Endothelial cell of umbilical vein (primary cell): ENCODE data around the gene RANGAP1. TPM values are rescaled to one million over a fixed set of nuclear protein-coding genes. Genes with fewer than 3 reads are reported as not detected.

Experiments used
- BruUV-seq: library from RNA; stranded (reverse); fragments of 400-500 nt; replicated peaks from 2 replicates; lab custom pipeline; 2021; lab: Mats Ljungman, UMichigan
- CTCF ChIA-PET: fragments of 300-600, 350-600 bp; sonication (Branson Sonifier 250); formaldehyde crosslinking; loops from one replicate; lab custom pipeline; 2021; ENCODE audit warnings: antibody characterized with exemption, inconsistent platforms; lab: Charles Lee
- POLR2A ChIA-PET: fragments of 300-600, 350-600 bp; sonication (Branson Sonifier 250); formaldehyde crosslinking; loops from one replicate; lab custom pipeline; 2021; ENCODE audit warnings: antibody characterized with exemption, inconsistent platforms; lab: Charles Lee
- DNase-seq: peaks from one replicate; pipeline ENCODE4 v3.0.0-alpha.2; 2011; ENCODE audit warnings: low read depth, low spot score
- FAIRE-seq: peaks from 2 replicates; lab custom pipeline; 2011; peaks lifted over from hg19 to GRCh38; lab: Jason Lieb, UNC
- H2AFZ ChIP-seq: 2 replicates; pipeline ENCODE4 v1.6.0; 2012; ENCODE audit warnings: low read depth, low read length, control low read depth, inconsistent platforms
- H3K27ac ChIP-seq: 2 replicates; pipeline ENCODE4 v1.5.1; 2011; ENCODE audit warnings: low read depth, mild to moderate bottlenecking, control low read depth, low read length, moderate library complexity; ENCODE audit not compliant: insufficient read depth
- H3K27me3 ChIP-seq, 2 experiments: 2 replicates each; pipeline versions ENCODE4 v1.6.0 to v1.6.1; 2011; ENCODE audit warnings: low read length in 2 of 2, mixed read lengths in 1 of 2; ENCODE audit not compliant: control insufficient read depth in 2 of 2, insufficient read depth in 2 of 2
- H3K36me3 ChIP-seq, 2 experiments: 2 replicates in 1 of 2; 3 replicates in 1 of 2; pipeline ENCODE4 v1.5.1; 2011; ENCODE audit warnings: low read length in 2 of 2, mild to moderate bottlenecking in 1 of 2, moderate library complexity in 1 of 2; ENCODE audit not compliant: control insufficient read depth in 2 of 2, insufficient read depth in 2 of 2; ENCODE audit errors: extremely low read depth in 1 of 2
- H3K4me1 ChIP-seq: 3 replicates; pipeline ENCODE4 v1.5.1; 2011; ENCODE audit warnings: mild to moderate bottlenecking, low read length; ENCODE audit not compliant: control insufficient read depth, insufficient read depth; ENCODE audit errors: extremely low read depth
- H3K4me2 ChIP-seq: 2 replicates; pipeline ENCODE4 v1.6.1; 2011; ENCODE audit warnings: low read length, control low read depth, mixed read lengths; ENCODE audit not compliant: insufficient read depth
- H3K4me3 ChIP-seq, 3 experiments: fragments of 200-600 bp in 1 of 3; sonication (generic), shearing (Covaris generic) in 1 of 3; replicated peaks in 1 of 3; 2 replicates each; pipeline ENCODE4 v1.5.1; 2011 to 2016; ENCODE audit warnings: control low read depth in 3 of 3, low read length in 3 of 3, mild to moderate bottlenecking in 2 of 3, inconsistent platforms in 1 of 3, low read depth in 1 of 3, moderate library complexity in 1 of 3; ENCODE audit not compliant: insufficient read depth in 1 of 3
- H3K79me2 ChIP-seq: 2 replicates; pipeline ENCODE4 v1.6.0; 2012; ENCODE audit warnings: low read length, inconsistent platforms; ENCODE audit not compliant: control insufficient read depth, insufficient read depth
- H3K9ac ChIP-seq: replicated peaks from 2 replicates; pipeline ENCODE3; 2011; ENCODE audit warnings: low read length, control low read depth; ENCODE audit not compliant: insufficient read depth; ENCODE audit errors: extremely low read depth
- H3K9me1 ChIP-seq: replicated peaks from 3 replicates; pipeline ENCODE4 v1.6.0; 2011; ENCODE audit warnings: mild to moderate bottlenecking, low read length; ENCODE audit not compliant: control insufficient read depth, insufficient read depth; ENCODE audit errors: extremely low read depth
- H3K9me3 ChIP-seq: replicated peaks from 2 replicates; pipeline ENCODE4 v1.5.1; 2012; ENCODE audit warnings: low read length, inconsistent platforms; ENCODE audit not compliant: control insufficient read depth, insufficient read depth
- H4K20me1 ChIP-seq: replicated peaks from 2 replicates; pipeline ENCODE3; 2011; ENCODE audit warnings: mild to moderate bottlenecking, low read length; ENCODE audit not compliant: control insufficient read depth, insufficient read depth; ENCODE audit errors: extremely low read depth
- CTCF ChIP-seq, 2 donors: IDR thresholded peaks; 1 replicate in 1 of 2; 2 replicates in 1 of 2; pipeline ENCODE4 v1.5.1; 2011; ENCODE audit warnings: low read length in 2 of 2, mild to moderate bottlenecking in 2 of 2, moderate library complexity in 2 of 2, control low read depth in 1 of 2, inconsistent platforms in 1 of 2, low read depth in 1 of 2; ENCODE audit not compliant: insufficient read depth in 1 of 2; ENCODE audit errors: extremely low read depth in 1 of 2
- EZH2 ChIP-seq: IDR thresholded peaks from 2 replicates; pipeline ENCODE4 v1.6.1; 2012; ENCODE audit warnings: borderline replicate concordance, low read depth, mild to moderate bottlenecking, moderate library complexity, low read length, inconsistent platforms; ENCODE audit not compliant: severe bottlenecking
- FOS ChIP-seq: IDR thresholded peaks from 2 replicates; pipeline ENCODE4 v1.6.1; 2011; ENCODE audit warnings: mild to moderate bottlenecking, low read length, moderate library complexity, borderline replicate concordance; ENCODE audit not compliant: insufficient read depth
- GATA2 ChIP-seq: IDR thresholded peaks from 2 replicates; pipeline ENCODE4 v1.7.0; 2011; ENCODE audit warnings: low read depth, mild to moderate bottlenecking, moderate library complexity, mixed read lengths, low read length; ENCODE audit not compliant: insufficient read length, insufficient read depth
- JUN ChIP-seq: IDR thresholded peaks from 2 replicates; pipeline ENCODE4 v1.6.1; 2011; ENCODE audit warnings: borderline replicate concordance, low read depth; ENCODE audit not compliant: insufficient read length, insufficient read depth
- MAX ChIP-seq: IDR thresholded peaks from 2 replicates; pipeline ENCODE4 v1.6.1; 2011; ENCODE audit not compliant: insufficient read depth, insufficient read length
- MYC ChIP-seq: IDR thresholded peaks from one replicate; pipeline ENCODE4 v1.6.1; 2011; ENCODE audit warnings: mild to moderate bottlenecking, low read depth, low read length
- POLR2A ChIP-seq: IDR thresholded peaks from 2 replicates; pipeline ENCODE4 v1.6.1; 2012; ENCODE audit warnings: low read depth, mild to moderate bottlenecking, control low read depth, low read length
- POLR2AphosphoS5 ChIP-seq: IDR thresholded peaks from 2 replicates; pipeline ENCODE4 v1.6.1; 2012; ENCODE audit warnings: low read depth, mild to moderate bottlenecking, control low read depth, low read length, moderate library complexity; ENCODE audit not compliant: insufficient read depth
- dilution Hi-C: fragments of 300-500 bp; cut with MboI; formaldehyde crosslinking; loops from one replicate; pipeline ENCODE4 v1.15.0; 2019; ENCODE audit warnings: low sequenced_read_pairs; ENCODE audit not compliant: extremely low pct_ligation_motif_present
- intact Hi-C: fragments of 100-400 bp; cut with micrococcal nuclease; formaldehyde crosslinking; loops from one replicate; pipeline ENCODE4 v1.10.0; 2022
- polyA plus RNA-seq, 4 experiments: library from polyadenylated mRNA; depleted of rRNA in 3 of 4; stranded (reverse) in 3 of 4; unstranded in 1 of 4; fragments of >200 nt; gene quantifications; 2 replicates each; pipeline versions ENCODE4 v1.2.1 to v1.2.3, GENCODE V29; 2011 to 2012; ENCODE audit warnings: missing spikeins in 1 of 4
- total RNA-seq: library from RNA; stranded (reverse); gene quantifications from 2 replicates; pipeline ENCODE4 v1.2.3, GENCODE V29; 2021

RANGAP1 gene
- total and polyA plus RNA-seq, 2 donors (not counting 3 experiments of a cell fraction or from before 2014, with no cell fraction given) = 169 to 182 TPM

- no peak overlapping the region for H3K4me2 ChIP-seq
- BruUV-seq = no TSS peak
- no peak overlapping the region for H3K27ac ChIP-seq
- TF ChIP-seq POLR2A (no peak), POLR2AphosphoS5 (no peak), GATA2 (no peak), MYC (no peak), MAX (no peak), EZH2 (no peak), JUN (no peak)
- CTCF ChIA-PET = no interaction called here
- POLR2A ChIA-PET = no interaction called here
- DNase-seq (no peak), FAIRE-seq (no peak)
- no peaks in the 10 kb centered on the region for H3K4me1 ChIP-seq
- H2AFZ ChIP-seq = no peak overlapping the region
- H3K9me1 ChIP-seq = no peaks in the 10 kb centered on the region
- dilution Hi-C loops (no loop called here), intact Hi-C loops (no loop called here)
- H3K4me3 ChIP-seq = no peak overlapping the region
- no peaks in the 10 kb centered on the region for H4K20me1 ChIP-seq
- H3K9ac ChIP-seq = no peak overlapping the region
- H3K27me3 ChIP-seq = no peaks in the 10 kb centered on the region
- peaks cover 25 to 60% of the 10 kb centered on the region in 2 experiments for H3K36me3 ChIP-seq
- no peaks in the 10 kb centered on the region for H3K9me3 ChIP-seq
- peaks cover 17% of the 10 kb centered on the region for H3K79me2 ChIP-seq
Measured at GRCh38 chr22:41263704-41264103, 22.3 kb downstream of the RANGAP1 start.

DNA sequence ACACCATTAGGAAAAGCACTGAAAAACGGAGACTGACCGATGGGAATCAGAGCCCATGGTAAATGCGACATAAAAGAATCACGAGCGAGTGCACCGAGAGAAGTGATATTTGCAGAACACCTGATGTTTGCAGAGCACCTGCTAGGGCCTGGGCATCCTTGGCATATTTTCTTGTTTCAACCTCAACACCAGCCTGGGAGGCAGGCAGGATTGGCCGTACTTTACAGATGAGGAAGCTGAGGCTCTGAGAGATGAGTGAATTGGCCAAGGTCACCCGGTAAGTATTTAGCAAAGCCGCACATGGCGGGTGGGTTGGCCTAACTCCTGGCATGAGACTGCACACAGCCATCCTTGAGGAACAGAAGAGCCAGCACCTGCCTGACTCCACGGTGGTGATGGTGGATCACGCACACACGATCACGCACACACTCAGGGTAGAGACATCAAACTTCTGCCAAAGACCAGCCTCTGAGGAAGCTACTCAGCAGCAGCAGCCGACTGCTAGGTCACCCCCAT is 23.7 kb downstream of the RANGAP1 start:
- no TSS peak for BruUV-seq
- FAIRE-seq (no peak), DNase-seq (no peak)
- ChIA-PET CTCF (interaction anchor here (0.8 to 1.5 kb wide), 4 partner anchors 11 to 340 kb away, joined by 3 to 4 read pairs (median 3); partner anchors contain the start of gene ZC3H7B), POLR2A (no interaction called here)
- Histone ChIP-seq H3K4me3 (no peak overlapping the region), H3K9me3 (no peaks in the 10 kb centered on the region), H3K27me3 (no peaks in the 10 kb centered on the region), H3K36me3 (peaks cover 23 to 54% of the 10 kb centered on the region in 2 experiments), H3K9me1 (no peaks in the 10 kb centered on the region), H2AFZ (no peak overlapping the region), H3K27ac (no peak overlapping the region), H3K79me2 (peaks cover 13% of the 10 kb centered on the region), H3K4me1 (peaks cover 1% of the 10 kb centered on the region), H4K20me1 (no peaks in the 10 kb centered on the region), H3K9ac (no peak overlapping the region), H3K4me2 (no peak overlapping the region)
- intact Hi-C loops (no loop called here), dilution Hi-C loops (no loop called here)
- TF ChIP-seq FOS (no peak), CTCF (IDR thresholded peaks at IDR 0.05; ENCODE audit: extremely low read depth in 1 of 2, insufficient read depth in 1 of 2, low read depth in 1 of 2, low read length in 2 of 2) (no peak), EZH2 (no peak), POLR2A (no peak), MYC (no peak), GATA2 (no peak), POLR2AphosphoS5 (no peak), JUN (no peak), MAX (no peak)
